ENCODE measurements around the gene PRKN. TPM values are rescaled to one million over a fixed set of nuclear protein-coding genes. Genes with fewer than 3 reads are reported as not detected.

PRKN gene
- total and polyA plus RNA-seq, 9 of the 15 experiments (the other 6 are each of a cell fraction or from before 2014, with no cell fraction given), result 0.03 to 0.96 (median 0.15) TPM; not detected in 2

- no peak for TF ChIP-seq ZNF695 (CRISPR knock-in tag; IDR thresholded peaks at IDR 0.05)
- TF ChIP-seq CTCFL (IDR thresholded peaks at IDR 0.05; ENCODE audit: borderline replicate concordance, insufficient read depth, low read depth, low read length, poor library complexity, severe bottlenecking), result no peak
- TF ChIP-seq NELFE (IDR thresholded peaks at IDR 0.05; ENCODE audit: insufficient read depth, insufficient read length), result no peak
- no peak for TF ChIP-seq SMAD2 (IDR thresholded peaks at IDR 0.05; ENCODE audit: low read depth, low read length)
- TF ChIP-seq ZNF655 (CRISPR knock-in tag; IDR thresholded peaks at IDR 0.05), result no peak
- no peak for TF ChIP-seq ZC3H4 (CRISPR knock-in tag; IDR thresholded peaks at IDR 0.05; ENCODE audit: borderline replicate concordance)
- no peak for TF ChIP-seq GTF2A2 (tag; IDR thresholded peaks at IDR 0.05)
Observed at GRCh38 chr6:162373868-162374267, 353.7 kb downstream of the PRKN start (continued).

DNA sequence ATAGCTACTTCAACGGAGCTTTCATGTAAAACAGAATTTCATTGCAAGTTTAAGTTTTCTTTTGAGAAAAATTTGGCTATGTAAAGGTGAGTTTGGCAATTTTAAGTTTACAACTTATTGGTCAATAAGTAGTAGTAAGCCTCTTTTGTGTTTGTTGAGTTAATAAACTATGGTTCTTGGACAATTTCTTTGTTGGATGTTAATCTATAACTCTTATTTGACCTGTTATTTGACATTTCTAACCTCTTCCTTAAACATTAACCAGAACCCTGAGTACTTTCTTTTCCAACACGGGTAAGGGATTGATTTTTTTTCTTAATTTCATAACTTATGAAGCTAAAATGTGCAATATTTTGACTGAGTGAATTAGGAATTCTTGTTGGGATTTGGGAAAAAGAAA, 354.4 kb downstream of the PRKN start:
- no peaks in the 10 kb centered on the region for H4K20me1 ChIP-seq (replicated peaks; ENCODE audit: control insufficient read depth, insufficient read depth, low read length)
- H3K79me2 ChIP-seq (ENCODE audit: control insufficient read depth, insufficient read depth, low read length), result no peaks in the 10 kb centered on the region
- H3K4me2 ChIP-seq (ENCODE audit: insufficient read depth, low read length), result no peak overlapping the region
- no peak overlapping the region for H3K27ac ChIP-seq (ENCODE audit: extremely low read depth, low read depth, low read length)
- H3K36me3 ChIP-seq (ENCODE audit: control insufficient read depth, insufficient read depth, low read length), result no peaks in the 10 kb centered on the region
- H3K9me1 ChIP-seq (ENCODE audit: control insufficient read depth, insufficient read depth, low read length), result no peaks in the 10 kb centered on the region
- no TSS peak for BruUV-seq (replicated peaks)
- 0% methylated on average over 2 of the region's 2 CpGs for WGBS (ENCODE audit: insufficient coverage, low coverage, missing lambda C conversion rate)
- ChIA-PET CTCF (ENCODE audit: low intra/inter-chr PET ratio) (no interaction called here), POLR2A (no interaction called here)
- no peaks in the 10 kb centered on the region for H3K4me1 ChIP-seq (replicated peaks in 1 of 2; ENCODE audit: control insufficient read depth in 2 of 2, insufficient read depth in 2 of 2, low read length in 2 of 2)
- H3K4me3 ChIP-seq, result no peak overlapping the region
- no peaks in the 10 kb centered on the region; the same call in 1 of the 2 replicates for H3K9me3 ChIP-seq (replicated peaks; ENCODE audit: control insufficient read depth, insufficient read depth, low read depth, low read length)
- no peaks in the 10 kb centered on the region for H3K27me3 ChIP-seq (ENCODE audit: control insufficient read depth in 2 of 2, insufficient read depth in 2 of 2, low read length in 2 of 2)
- intact Hi-C loops (cut with micrococcal nuclease), result no loop called here
- no peak overlapping the region for H3K9ac ChIP-seq (ENCODE audit: insufficient read depth in 1 of 2, low read depth in 2 of 2, low read length in 2 of 2)
- no peak for DNase-seq (ENCODE audit: extremely low read depth in 1 of 4, low spot score in 3 of 4)
- in situ Hi-C loops (cut with MboI), result no loop called here
- FAIRE-seq, result no peak
- H2AFZ ChIP-seq (ENCODE audit: low read depth, low read length), result no peak overlapping the region
- no peak for ATAC-seq
- TF ChIP-seq SIN3A (IDR thresholded peaks at IDR 0.05; ENCODE audit: borderline replicate concordance in 2 of 2, control insufficient read depth in 1 of 2, low read depth in 2 of 2, low read length in 2 of 2) (no peak), MYC (IDR thresholded peaks at IDR 0.05; ENCODE audit: low read depth, low read length) (no peak), MYC (CRISPR knock-in tag; IDR thresholded peaks at IDR 0.05; ENCODE audit: borderline replicate concordance, low read depth) (no peak), TAF7 (tag; IDR thresholded peaks at IDR 0.05) (no peak), ARID1B (IDR thresholded peaks at IDR 0.05) (no peak), HBP1 (CRISPR knock-in tag; IDR thresholded peaks at IDR 0.05) (no peak), SREBF1 (IDR thresholded peaks at IDR 0.05; ENCODE audit: borderline replicate concordance, low read depth, low read length) (no peak), PATZ1 (CRISPR knock-in tag; IDR thresholded peaks at IDR 0.05; ENCODE audit: borderline replicate concordance) (no peak)
